Loucy (cell line): ENCODE results near the gene EML3.

ENCODE experiments used
- H2AFZ ChIP-seq: fragments of 200-600 bp; sonication (generic); 2 replicates; pipeline ENCODE4 v1.6.0; 2016; ENCODE audit warnings: antibody characterized with exemption, mild to moderate bottlenecking, low read length, moderate library complexity
- H3F3A ChIP-seq: fragments of 200-600 bp; 2 replicates; pipeline ENCODE4 v1.6.0; 2016; ENCODE audit warnings: antibody characterized with exemption, low read depth, mild to moderate bottlenecking
- H3K27me3 ChIP-seq: fragments of 200-600 bp; sonication (generic); 2 replicates; pipeline ENCODE4 v1.6.1; 2014; ENCODE audit warnings: low read length, mild to moderate bottlenecking; ENCODE audit not compliant: insufficient read depth, poor library complexity, severe bottlenecking
- H3K36me3 ChIP-seq: fragments of 200-600 bp; sonication (generic); 2 replicates; pipeline ENCODE4 v1.6.1; 2016; ENCODE audit warnings: low read length; ENCODE audit not compliant: insufficient read depth
- H3K4me1 ChIP-seq: fragments of 200-600 bp; sonication (generic); 2 replicates; pipeline ENCODE4 v1.5.1; 2014; ENCODE audit warnings: low read length, mild to moderate bottlenecking; ENCODE audit not compliant: insufficient read depth, poor library complexity, severe bottlenecking
- H3K4me2 ChIP-seq: fragments of 200-600 bp; sonication (generic); 2 replicates; pipeline ENCODE4 v1.6.0; 2014; ENCODE audit warnings: antibody characterized with exemption, low read length, low read depth, mild to moderate bottlenecking; ENCODE audit not compliant: poor library complexity, severe bottlenecking
- H3K4me3 ChIP-seq: fragments of 200-600 bp; sonication (generic); 2 replicates; pipeline ENCODE4 v1.5.1; 2014; ENCODE audit warnings: low read length, mild to moderate bottlenecking, mixed read lengths; ENCODE audit not compliant: poor library complexity, severe bottlenecking
- H3K79me2 ChIP-seq: fragments of 200-600 bp; sonication (generic); 2 replicates; pipeline ENCODE4 v1.6.1; 2014; ENCODE audit warnings: low read length; ENCODE audit not compliant: insufficient read depth
- H3K9ac ChIP-seq: fragments of 200-600 bp; sonication (generic); 2 replicates; pipeline ENCODE4 v1.6.0; 2014; ENCODE audit warnings: mild to moderate bottlenecking, low read depth, low read length, moderate library complexity; ENCODE audit not compliant: poor library complexity, severe bottlenecking
- H3K9me2 ChIP-seq: fragments of 200-600 bp; sonication (generic); replicated peaks from 2 replicates; pipeline ENCODE4 v1.6.1; 2016; ENCODE audit warnings: low read depth, low read length, mixed read lengths
- H3K9me3 ChIP-seq: fragments of 200-600 bp; sonication (generic); 2 replicates; pipeline ENCODE4 v1.6.1; 2014; ENCODE audit warnings: mild to moderate bottlenecking, antibody characterized with exemption, low read length, low read depth; ENCODE audit not compliant: insufficient read depth
- H4K20me1 ChIP-seq: fragments of 200-600 bp; sonication (generic); 2 replicates; pipeline ENCODE4 v1.6.0; 2014; ENCODE audit warnings: antibody characterized with exemption, low read length, mild to moderate bottlenecking; ENCODE audit not compliant: insufficient read depth, poor library complexity, severe bottlenecking
- CTCF ChIP-seq: fragments of 200-600 bp; sonication (generic); conservative IDR thresholded peaks from 2 replicates; pipeline ENCODE4 v1.5.1; 2014; ENCODE audit warnings: mild to moderate bottlenecking, antibody characterized with exemption, low read length
- EZH2phosphoT487 ChIP-seq: fragments of 200-600 bp; IDR thresholded peaks from 2 replicates; pipeline ENCODE4 v1.6.1; 2018; ENCODE audit warnings: antibody characterized with exemption, mild to moderate bottlenecking, moderate library complexity, borderline replicate concordance

The EML3 gene

DNA sequence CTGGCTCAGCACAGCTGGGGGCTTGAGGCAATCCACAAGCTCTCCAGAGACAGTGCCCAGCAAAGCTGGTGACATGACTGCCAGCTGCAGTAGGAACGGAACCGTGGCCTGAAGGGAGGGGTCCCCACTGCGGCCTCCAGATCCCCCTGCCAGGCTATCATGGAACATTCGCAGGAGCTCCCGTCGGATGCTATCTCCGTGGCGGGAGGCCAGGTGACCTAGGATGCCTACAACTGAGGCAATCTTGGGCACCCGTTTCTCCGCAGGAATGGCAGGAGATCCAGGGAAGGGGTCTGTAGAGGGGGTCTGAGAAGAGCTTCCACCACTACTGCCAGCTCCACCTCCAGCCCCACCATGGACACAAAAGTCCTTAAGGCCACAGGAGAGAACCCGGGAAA lies 36.4 kb upstream of the EML3 start:
- H3K4me3 ChIP-seq = no peak overlapping the region
- H3K4me1 ChIP-seq = peaks cover 23% of the 10 kb centered on the region
- no peak overlapping the region for H3K9ac ChIP-seq
- peaks cover 4% of the 10 kb centered on the region; the same call in 1 of the 2 replicates for H3K36me3 ChIP-seq
- H3K9me3 ChIP-seq = no peaks in the 10 kb centered on the region
- TF ChIP-seq CTCF = no peak
- no peak for TF ChIP-seq EZH2phosphoT487
- no peak overlapping the region for H2AFZ ChIP-seq
- peaks cover 22% of the 10 kb centered on the region for H4K20me1 ChIP-seq
- no peaks in the 10 kb centered on the region for H3K27me3 ChIP-seq
- no peaks in the 10 kb centered on the region for H3F3A ChIP-seq
- H3K4me2 ChIP-seq = no peak overlapping the region
- no peaks in the 10 kb centered on the region for H3K9me2 ChIP-seq
- H3K79me2 ChIP-seq = peaks cover 50% of the 10 kb centered on the region

DNA sequence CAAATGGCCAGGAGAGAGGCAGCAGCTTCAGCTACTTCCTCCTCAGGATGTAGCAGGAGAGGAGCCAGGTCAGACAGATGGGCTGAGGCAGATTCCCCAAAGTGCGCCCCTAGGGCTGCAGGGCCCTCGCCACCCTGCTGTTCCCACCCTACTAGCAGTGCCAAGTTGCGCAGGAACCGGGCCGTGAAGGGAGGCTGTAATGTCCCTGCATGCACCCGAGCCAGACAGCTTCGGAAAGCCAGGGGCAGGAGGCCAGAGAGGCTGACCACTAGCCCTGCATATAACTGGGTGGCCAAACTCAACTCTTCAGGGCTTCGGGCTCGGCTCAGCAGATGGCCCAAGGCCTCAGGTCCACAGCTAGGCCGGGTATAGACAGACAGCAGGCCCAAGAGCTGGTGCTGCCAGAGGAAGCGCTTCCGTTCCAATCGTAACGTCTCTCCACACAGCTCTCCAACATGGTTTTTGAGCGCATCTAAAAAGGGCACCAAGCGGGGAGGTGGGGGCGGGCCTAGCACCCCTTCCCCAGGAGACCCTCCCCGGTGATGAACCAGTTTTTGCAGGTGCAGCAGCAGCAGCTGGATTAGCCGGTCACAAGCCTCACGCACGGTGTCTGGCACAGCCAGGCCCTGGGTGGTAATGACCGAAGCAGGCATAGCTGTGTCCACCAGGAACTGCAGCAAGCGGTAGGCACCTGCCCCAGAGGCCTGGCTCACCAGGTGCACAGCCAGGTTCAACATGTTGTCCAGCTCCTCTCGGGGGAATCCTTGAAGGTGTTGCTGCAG lies 35.8 kb upstream of the EML3 start:
- H3K4me3 ChIP-seq = no peak overlapping the region
- H3K9me2 ChIP-seq = no peaks in the 10 kb centered on the region
- peaks cover 23% of the 10 kb centered on the region for H4K20me1 ChIP-seq
- H3F3A ChIP-seq = no peaks in the 10 kb centered on the region
- H2AFZ ChIP-seq = no peak overlapping the region
- no peaks in the 10 kb centered on the region for H3K9me3 ChIP-seq
- no peak overlapping the region for H3K9ac ChIP-seq
- no peak for TF ChIP-seq CTCF
- H3K36me3 ChIP-seq = peaks cover 4% of the 10 kb centered on the region; the same call in 1 of the 2 replicates
- no peak overlapping the region for H3K4me2 ChIP-seq
- H3K79me2 ChIP-seq = peaks cover 56% of the 10 kb centered on the region
- no peaks in the 10 kb centered on the region for H3K27me3 ChIP-seq
- peaks cover 23% of the 10 kb centered on the region for H3K4me1 ChIP-seq

DNA sequence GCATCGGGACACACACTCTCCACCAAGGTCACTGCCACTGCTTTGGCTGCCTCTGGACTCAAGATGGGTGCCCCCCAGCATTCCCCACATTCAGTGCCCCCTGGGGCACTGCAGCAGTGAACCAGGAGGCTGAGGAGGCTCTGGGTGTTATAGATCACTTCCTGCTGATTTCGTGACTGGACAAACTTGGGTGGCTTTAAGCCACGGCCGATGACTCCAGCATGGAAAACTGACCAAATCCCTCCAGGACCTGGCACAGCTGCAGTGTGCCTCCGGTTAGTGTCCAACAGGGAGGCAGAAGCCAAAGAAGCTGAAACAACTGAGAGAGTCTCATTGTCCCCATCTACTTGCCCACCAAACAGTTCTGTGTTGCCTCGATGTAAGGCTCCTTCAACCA lies 35.0 kb upstream of the EML3 start:
- Histone ChIP-seq H3K4me1 (peaks cover 22% of the 10 kb centered on the region), H3K36me3 (peaks cover 4% of the 10 kb centered on the region; the same call in 1 of the 2 replicates), H3K9me3 (no peaks in the 10 kb centered on the region), H3K9me2 (no peaks in the 10 kb centered on the region), H2AFZ (no peak overlapping the region), H4K20me1 (peaks cover 23% of the 10 kb centered on the region), H3K79me2 (peaks cover 58% of the 10 kb centered on the region), H3K27me3 (no peaks in the 10 kb centered on the region), H3K4me2 (no peak overlapping the region), H3K9ac (no peak overlapping the region), H3F3A (no peaks in the 10 kb centered on the region), H3K4me3 (no peak overlapping the region)
- no peak for TF ChIP-seq CTCF
- TF ChIP-seq EZH2phosphoT487 = no peak
